ENCODE measurements around the gene SOX6.

DNA sequence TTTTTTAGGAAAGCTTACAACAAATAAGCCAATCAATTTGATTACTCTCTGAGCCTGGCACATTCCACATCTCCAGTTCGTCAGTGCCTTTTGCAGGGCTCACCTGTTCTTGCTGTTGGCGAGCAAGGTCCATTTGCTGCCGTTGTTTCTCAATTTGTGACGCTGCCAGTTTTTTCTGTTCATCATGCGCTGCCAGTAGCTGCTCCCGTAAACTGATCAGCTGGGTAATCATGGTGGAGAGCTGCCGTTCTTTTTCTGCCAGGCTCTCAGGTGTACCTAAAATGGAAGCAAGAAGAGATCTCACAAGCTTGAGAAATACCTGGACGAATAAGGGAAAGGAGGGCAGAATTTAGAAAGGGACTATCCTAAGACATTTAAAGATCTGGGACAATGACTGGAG, 169.7 kb downstream of the SOX6 start:
- no peak for TF ChIP-seq EZH2 (IDR thresholded peaks at IDR 0.05; ENCODE audit: low read depth, unreplicated experiment)
- TF ChIP-seq, protein P1, sequence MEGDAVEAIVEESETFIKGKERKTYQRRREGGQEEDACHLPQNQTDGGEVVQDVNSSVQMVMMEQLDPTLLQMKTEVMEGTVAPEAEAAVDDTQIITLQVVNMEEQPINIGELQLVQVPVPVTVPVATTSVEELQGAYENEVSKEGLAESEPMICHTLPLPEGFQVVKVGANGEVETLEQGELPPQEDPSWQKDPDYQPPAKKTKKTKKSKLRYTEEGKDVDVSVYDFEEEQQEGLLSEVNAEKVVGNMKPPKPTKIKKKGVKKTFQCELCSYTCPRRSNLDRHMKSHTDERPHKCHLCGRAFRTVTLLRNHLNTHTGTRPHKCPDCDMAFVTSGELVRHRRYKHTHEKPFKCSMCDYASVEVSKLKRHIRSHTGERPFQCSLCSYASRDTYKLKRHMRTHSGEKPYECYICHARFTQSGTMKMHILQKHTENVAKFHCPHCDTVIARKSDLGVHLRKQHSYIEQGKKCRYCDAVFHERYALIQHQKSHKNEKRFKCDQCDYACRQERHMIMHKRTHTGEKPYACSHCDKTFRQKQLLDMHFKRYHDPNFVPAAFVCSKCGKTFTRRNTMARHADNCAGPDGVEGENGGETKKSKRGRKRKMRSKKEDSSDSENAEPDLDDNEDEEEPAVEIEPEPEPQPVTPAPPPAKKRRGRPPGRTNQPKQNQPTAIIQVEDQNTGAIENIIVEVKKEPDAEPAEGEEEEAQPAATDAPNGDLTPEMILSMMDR (conservative IDR thresholded peaks at IDR 0.05; ENCODE audit: low read depth in 2 of 2): no peak
- TF ChIP-seq JUNB (IDR thresholded peaks at IDR 0.05; ENCODE audit: unreplicated experiment): no peak

Data from GM23338 (cell line).